Gastroesophageal sphincter (tissue), 4 donors: ENCODE results near the gene HIP1. TPM values are rescaled to one million over a fixed set of nuclear protein-coding genes. Genes with fewer than 3 reads are reported as not detected.
"Not testable (repeated sequence)": the region's sequence is repeated elsewhere in the genome, so short reads cannot be mapped to it uniquely, and the experiment has no call there.

Source experiments
- ATAC-seq: fragments of 150-250 bp; one replicate; pipeline ENCODE4 v1.9.1; 2016; ENCODE audit warnings: mild to moderate bottlenecking, moderate library complexity
- H3K27ac ChIP-seq, 4 donors: fragments of 200-600 bp; sonication (generic) in 3 of 4; 1 replicate in 3 of 4; 2 replicates in 1 of 4; pipeline ENCODE4 v1.5.1; 2016 to 2019
- H3K27me3 ChIP-seq: fragments of 200-600 bp; sonication (generic); one replicate; pipeline ENCODE4 v1.5.1; 2019
- H3K36me3 ChIP-seq, 2 donors: fragments of 200-600 bp; sonication (generic); one replicate each; pipeline ENCODE4 v1.5.1; 2019; ENCODE audit warnings: control low read depth in 1 of 2
- H3K4me1 ChIP-seq, 3 donors: fragments of 200-600 bp; sonication (generic); 1 replicate in 2 of 3; 2 replicates in 1 of 3; pipeline ENCODE4 v1.5.1; 2016 to 2019; ENCODE audit warnings: control low read depth in 2 of 3
- H3K4me3 ChIP-seq, 2 donors: fragments of 200-600 bp; sonication (generic); one replicate each; pipeline ENCODE4 v1.5.1; 2019; ENCODE audit warnings: mild to moderate bottlenecking in 1 of 2, moderate library complexity in 1 of 2
- H3K9me3 ChIP-seq, 3 donors: fragments of 200-600 bp; sonication (generic); one replicate each; pipeline ENCODE4 v1.5.1; 2017 to 2019; ENCODE audit warnings: control low read depth in 2 of 3
- EP300 ChIP-seq: sonication (generic); formaldehyde crosslinking; IDR thresholded peaks from one replicate; pipeline ENCODE4 v1.6.1; 2017; ENCODE audit warnings: antibody characterized with exemption, mild to moderate bottlenecking
- POLR2A ChIP-seq, 2 donors: fragments of 450-650 bp; IDR thresholded peaks; one replicate each; pipeline ENCODE4 v1.6.1; 2017; ENCODE audit warnings: antibody characterized with exemption in 2 of 2, mild to moderate bottlenecking in 2 of 2, moderate library complexity in 1 of 2
- POLR2AphosphoS5 ChIP-seq: sonication (generic); formaldehyde crosslinking; IDR thresholded peaks from one replicate; pipeline ENCODE4 v1.6.1; 2017; ENCODE audit warnings: antibody characterized with exemption
- WGBS, 2 donors: methylation state at CpG; one replicate each; pipeline ENCODE4 v1.1.5; 2018; ENCODE audit warnings: low coverage in 1 of 2; 5-methylcytosine and 5-hydroxymethylcytosine counted together
- total RNA-seq, 4 donors: library from RNA; depleted of rRNA; stranded (reverse); fragments of >200 nt; gene quantifications; one replicate each; pipeline ENCODE4 v1.1.0, GENCODE V29; 2016
- TF ChIP-seq, protein P1 (sequence below), 4 experiments: fragments of 200-600 bp in 2 of 4; fragments of 450-650 bp in 2 of 4; sonication (generic) in 1 of 4; IDR thresholded peaks; one replicate each; pipeline ENCODE4 v1.5.1; 2017 to 2019; ENCODE audit warnings: antibody characterized with exemption in 4 of 4, mild to moderate bottlenecking in 2 of 4, moderate library complexity in 2 of 4

The HIP1 gene
- 10 to 100 TPM; 12.3 to 32.6 (median 22.6) TPM for total RNA-seq

DNA sequence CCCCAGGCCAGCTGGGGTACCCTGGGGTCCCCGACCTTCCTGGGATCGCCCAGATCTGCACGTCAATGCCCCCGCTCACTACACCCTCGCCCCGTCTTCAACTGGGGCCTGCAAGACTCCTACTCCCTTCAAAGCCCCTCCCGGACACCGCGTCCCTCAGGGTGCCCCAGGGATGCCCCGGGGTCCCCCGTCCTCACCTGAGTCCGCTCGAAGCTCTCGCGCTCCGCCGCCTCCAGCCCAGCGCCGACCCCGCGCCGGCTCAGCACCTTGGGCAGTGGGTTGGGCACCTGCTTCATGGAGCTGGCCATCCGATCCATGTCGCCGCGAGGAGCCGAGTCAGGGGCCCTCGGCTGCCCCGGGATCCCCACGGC, at the start of gene HIP1:
TSS of gene HIP1 (minus strand) at position 338 of the 371 bp plus-strand sequence. CDS start at position 317, 21 bp downstream.
- Histone ChIP-seq H3K36me3 (peaks cover 0 to 4% of the 10 kb centered on the region in 2 donors), H3K4me3 (peak within 1 kb of the TSS; percentile 90 to 99), H3K27ac (peak within 1 kb of the TSS; percentile 70 to 91 (median 88)), H3K9me3 (no peaks in the 10 kb centered on the region), H3K27me3 (no peaks in the 10 kb centered on the region), H3K4me1 (peaks cover 0 to 28% (median 11%) of the 10 kb centered on the region in 3 donors)
- 0% methylated on average over 1 of the region's 30 CpGs; no CpG with 5 or more reads in 1 of the 2 donors for WGBS, 2 donors
- TF ChIP-seq POLR2A (IDR thresholded peaks at IDR 0.05) (peak; percentile 17 to 45), EP300 (no peak)
- ATAC-seq, result no peak

GRCh38 chr7:75788154-75788847, 49.6 kb upstream of the HIP1 start:
- not testable (repeated sequence) for H3K27ac ChIP-seq, H3K27me3 ChIP-seq, H3K4me3 ChIP-seq, H3K9me3 ChIP-seq, ATAC-seq, H3K36me3 ChIP-seq
- 77 to 88% methylated on average over 4 to 12 of the region's 14 CpGs for WGBS, 2 donors
- peaks cover 0 to 16% (median 5%) of the 10 kb centered on the region in 3 donors for H3K4me1 ChIP-seq

- H3K9me3 ChIP-seq, H3K27me3 ChIP-seq, H3K27ac ChIP-seq, ATAC-seq, H3K36me3 ChIP-seq, H3K4me3 ChIP-seq, H3K4me1 ChIP-seq: not testable (repeated sequence)
- 87% methylated on average over 2 to 5 of the region's 5 CpGs for WGBS, 2 donors
These were observed 44.3 kb upstream of the HIP1 start for GRCh38 chr7:75783058-75783457.

DNA sequence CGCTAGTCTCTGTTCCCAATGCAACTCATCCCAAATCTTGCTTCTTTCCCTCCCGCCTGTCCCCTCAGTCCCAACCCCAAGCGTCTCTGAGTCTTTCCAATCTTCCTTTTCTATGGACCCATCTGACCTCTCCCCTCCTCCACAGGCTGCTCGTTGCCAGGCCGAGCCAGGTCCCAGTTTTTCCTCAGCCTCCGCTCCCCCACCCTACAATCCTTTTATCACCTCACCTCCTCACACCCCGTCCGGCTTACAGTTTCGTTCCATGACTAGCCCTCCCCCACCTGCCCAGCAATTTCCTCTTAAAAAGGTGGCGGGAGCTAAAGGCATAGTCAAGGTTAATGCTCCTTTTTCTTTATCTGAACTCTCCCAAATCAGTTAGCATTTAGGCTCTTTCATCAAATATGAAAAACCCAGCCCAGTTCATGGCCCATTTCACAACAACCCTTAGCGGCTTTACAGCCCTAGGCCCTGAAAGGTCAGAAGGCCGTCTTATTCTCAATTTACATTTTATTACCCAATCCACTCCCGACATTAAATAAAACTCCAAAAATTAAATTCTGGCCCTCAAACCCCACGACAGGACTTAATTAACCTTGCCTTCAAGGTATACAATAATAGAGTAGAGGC, 42.0 kb upstream of the HIP1 start:
- not testable (repeated sequence) for H3K4me1 ChIP-seq, H3K36me3 ChIP-seq, H3K9me3 ChIP-seq, ATAC-seq, H3K27ac ChIP-seq, H3K4me3 ChIP-seq, H3K27me3 ChIP-seq
- WGBS, 2 donors, result 66 to 72% methylated on average over 7 to 14 of the region's 14 CpGs

DNA sequence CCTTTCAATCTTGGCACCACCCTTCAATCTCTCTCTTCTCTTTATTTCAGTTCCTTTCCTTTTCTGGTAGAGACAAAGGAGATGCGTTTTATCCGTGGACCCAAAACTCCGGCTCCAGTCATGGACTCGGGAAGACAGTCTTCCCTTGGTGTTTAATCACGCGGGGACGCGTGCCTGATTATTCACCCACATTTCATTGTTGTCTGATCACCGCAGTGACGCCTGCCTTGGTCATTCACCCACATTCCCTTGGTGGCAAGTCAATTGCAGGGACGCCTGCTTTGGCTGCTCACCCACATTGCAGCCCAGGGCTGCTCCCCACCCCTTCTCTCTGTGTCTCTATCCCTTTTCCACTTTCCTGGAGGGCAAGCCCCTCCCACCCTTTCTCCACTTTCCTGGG, 40.8 kb upstream of the HIP1 start:
- not testable (repeated sequence) for H3K27ac ChIP-seq, H3K36me3 ChIP-seq, H3K4me1 ChIP-seq, ATAC-seq, H3K9me3 ChIP-seq, H3K4me3 ChIP-seq, H3K27me3 ChIP-seq
- WGBS, 2 donors, result 72 to 81% methylated on average over 9 to 10 of the region's 11 CpGs

GRCh38 chr7:75779035-75779434, 40.3 kb upstream of the HIP1 start:
- H3K4me1 ChIP-seq, H3K9me3 ChIP-seq, H3K4me3 ChIP-seq, H3K27ac ChIP-seq, H3K27me3 ChIP-seq, H3K36me3 ChIP-seq, ATAC-seq: not testable (repeated sequence)
- 67 to 87% methylated on average over 1 to 11 of the region's 11 CpGs for WGBS, 2 donors

DNA sequence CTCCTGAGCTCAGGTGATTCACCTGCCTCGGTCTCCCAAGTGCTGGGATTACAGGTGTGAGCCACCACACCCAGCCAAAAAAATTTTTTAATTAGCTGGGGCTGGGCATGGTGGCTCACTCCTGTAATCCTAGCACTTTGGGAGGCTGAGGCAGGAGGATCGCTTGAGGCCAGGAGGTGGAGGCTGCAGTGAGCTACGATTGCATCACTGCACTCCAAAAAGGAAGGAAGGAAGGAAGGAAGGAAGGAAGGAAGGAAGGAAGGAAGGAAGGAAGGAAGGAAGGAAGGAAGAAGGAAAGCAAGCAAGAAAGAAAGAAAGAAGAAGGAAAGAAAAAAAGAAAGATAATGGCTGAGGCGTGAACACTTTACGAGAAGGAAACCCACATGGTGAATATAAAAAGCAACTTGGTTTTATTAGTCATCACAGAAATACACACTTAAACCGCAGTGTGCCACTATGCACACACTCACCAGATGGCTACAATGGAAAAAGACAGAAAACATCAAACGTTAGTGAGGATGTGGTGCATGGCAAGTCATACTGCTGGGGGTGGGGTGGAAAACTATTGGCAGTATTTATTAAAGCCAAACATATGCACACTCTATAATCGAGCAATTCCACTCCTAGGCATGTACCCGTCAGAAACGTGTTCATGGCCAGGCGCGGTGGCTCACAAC, 37.7 kb upstream of the HIP1 start:
- Histone ChIP-seq H3K27me3 (peaks cover 3% of the 10 kb centered on the region), H3K36me3 (no peaks in the 10 kb centered on the region), H3K4me3 (no peak overlapping the region), H3K4me1 (no peaks in the 10 kb centered on the region), H3K27ac (no peak overlapping the region), H3K9me3 (no peaks in the 10 kb centered on the region)
- ATAC-seq, result no peak
- TF ChIP-seq EP300 (no peak), POLR2A (IDR thresholded peaks at IDR 0.05) (no peak), POLR2AphosphoS5 (no peak)
- TF ChIP-seq, protein P1, sequence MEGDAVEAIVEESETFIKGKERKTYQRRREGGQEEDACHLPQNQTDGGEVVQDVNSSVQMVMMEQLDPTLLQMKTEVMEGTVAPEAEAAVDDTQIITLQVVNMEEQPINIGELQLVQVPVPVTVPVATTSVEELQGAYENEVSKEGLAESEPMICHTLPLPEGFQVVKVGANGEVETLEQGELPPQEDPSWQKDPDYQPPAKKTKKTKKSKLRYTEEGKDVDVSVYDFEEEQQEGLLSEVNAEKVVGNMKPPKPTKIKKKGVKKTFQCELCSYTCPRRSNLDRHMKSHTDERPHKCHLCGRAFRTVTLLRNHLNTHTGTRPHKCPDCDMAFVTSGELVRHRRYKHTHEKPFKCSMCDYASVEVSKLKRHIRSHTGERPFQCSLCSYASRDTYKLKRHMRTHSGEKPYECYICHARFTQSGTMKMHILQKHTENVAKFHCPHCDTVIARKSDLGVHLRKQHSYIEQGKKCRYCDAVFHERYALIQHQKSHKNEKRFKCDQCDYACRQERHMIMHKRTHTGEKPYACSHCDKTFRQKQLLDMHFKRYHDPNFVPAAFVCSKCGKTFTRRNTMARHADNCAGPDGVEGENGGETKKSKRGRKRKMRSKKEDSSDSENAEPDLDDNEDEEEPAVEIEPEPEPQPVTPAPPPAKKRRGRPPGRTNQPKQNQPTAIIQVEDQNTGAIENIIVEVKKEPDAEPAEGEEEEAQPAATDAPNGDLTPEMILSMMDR (IDR thresholded peaks at IDR 0.05), result no peak
- 64 to 67% methylated on average over 7 to 10 of the region's 12 CpGs for WGBS, 2 donors

GRCh38 chr7:75773958-75774357, 35.2 kb upstream of the HIP1 start:
- H3K4me3 ChIP-seq, H3K36me3 ChIP-seq, H3K27ac ChIP-seq, H3K9me3 ChIP-seq, H3K4me1 ChIP-seq, ATAC-seq, H3K27me3 ChIP-seq: not testable (repeated sequence)
- WGBS, 2 donors, result 77 to 86% methylated on average over 6 of the region's 6 CpGs
